M059J (cell line): ENCODE measurements around the gene ENPP3. TPM values are rescaled to one million over a fixed set of nuclear protein-coding genes. Genes with fewer than 3 reads are reported as not detected.

ENCODE experiments used
- DNase-seq: peaks from one replicate; pipeline ENCODE4 v3.0.0-alpha.2; 2012; ENCODE audit warnings: low read depth
- total RNA-seq: library from RNA; depleted of rRNA; stranded (reverse); fragments of >200 nt; shearing (Covaris generic); gene quantifications from 2 replicates; pipeline ENCODE4 v1.2.3, GENCODE V29; 2014

Gene ENPP3
- total RNA-seq, 1 experiment from 2014 or later, result 0.02 TPM

DNA sequence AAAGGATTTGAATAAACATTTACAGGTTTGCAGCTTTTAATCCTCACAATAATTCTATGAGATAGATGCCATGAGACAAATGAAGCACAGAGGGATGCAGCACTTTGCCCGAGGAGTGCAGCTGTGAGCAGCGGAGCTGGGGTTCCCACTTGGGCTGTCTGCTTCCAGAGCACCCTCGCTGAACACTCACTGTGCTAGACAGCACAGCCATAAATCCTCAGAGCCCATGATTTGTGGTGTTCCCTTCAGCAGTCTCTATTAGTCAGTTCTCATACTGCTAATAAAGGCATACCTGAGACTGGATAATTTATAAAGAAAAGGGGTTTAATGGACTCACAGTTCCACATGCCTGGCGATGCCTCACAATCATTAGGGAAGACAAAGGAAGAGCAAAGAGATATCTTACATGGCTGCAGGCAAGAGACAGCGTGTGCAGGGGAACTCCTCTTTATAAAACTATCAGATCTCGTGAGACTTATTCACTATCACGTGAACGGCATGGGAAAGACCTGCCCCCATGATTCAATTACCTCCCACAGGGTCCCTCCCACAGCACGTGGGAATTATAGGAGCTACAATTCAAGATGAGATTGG, 99.0 kb downstream of the ENPP3 start:
- no peak for DNase-seq

DNA sequence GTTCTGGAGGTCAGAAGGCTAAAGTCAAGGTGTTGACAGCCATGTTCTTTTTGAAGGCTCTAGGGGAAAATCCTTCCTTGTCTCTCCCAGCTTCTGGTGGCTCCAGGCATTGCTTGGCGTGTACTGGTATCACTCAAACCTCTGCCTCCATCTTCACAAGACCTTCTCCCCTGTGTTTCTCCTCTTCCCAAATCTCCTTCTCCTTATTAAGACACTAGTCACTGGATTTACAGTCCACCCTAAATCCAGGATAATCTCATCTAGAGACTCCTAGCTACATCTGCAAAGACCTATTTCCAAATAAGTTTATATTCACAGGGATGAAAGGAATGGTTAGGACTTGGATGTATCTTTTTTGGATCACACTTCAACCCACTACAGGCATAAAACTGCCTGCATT, 99.7 kb downstream of the ENPP3 start:
- DNase-seq, result no peak

DNA sequence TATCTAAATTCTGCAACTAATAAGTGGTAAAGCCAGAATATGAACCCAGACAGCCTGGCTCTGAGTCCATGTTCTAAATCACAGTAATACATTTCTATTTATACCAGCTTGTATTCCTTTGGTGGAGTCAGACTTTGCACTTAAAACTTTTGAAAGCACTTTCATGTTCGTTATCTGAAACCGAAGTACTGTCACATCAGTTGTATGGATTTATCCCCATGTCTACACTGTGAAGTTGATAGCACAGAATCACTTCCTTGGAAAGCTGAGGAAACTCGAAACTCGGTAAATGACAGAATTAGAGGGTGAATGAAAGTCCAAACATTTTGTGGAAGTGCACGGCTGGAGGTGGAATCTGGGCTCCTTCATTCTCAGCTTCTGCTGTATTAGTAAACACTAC, 102.0 kb downstream of the ENPP3 start:
- no peak for DNase-seq

DNA sequence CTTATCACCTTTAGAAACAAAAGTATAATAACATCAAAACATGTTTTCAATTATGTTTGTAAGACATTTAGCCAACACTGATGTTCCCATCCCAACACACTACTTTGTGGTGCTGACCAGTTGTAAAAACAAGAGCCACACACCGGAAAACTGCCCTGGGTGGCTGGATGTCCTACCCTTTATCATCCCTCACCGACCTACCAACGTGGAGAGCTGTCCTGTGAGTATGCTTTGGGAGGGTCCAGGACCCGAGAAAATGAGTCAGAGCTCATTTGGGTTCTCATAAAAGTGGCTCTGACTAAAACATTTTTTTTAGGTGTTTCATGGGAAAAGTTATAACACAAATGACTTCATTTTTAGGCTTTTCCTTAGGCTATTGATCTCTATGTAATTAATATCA, 103.1 kb downstream of the ENPP3 start:
- peak; percentile 86 for DNase-seq

DNA sequence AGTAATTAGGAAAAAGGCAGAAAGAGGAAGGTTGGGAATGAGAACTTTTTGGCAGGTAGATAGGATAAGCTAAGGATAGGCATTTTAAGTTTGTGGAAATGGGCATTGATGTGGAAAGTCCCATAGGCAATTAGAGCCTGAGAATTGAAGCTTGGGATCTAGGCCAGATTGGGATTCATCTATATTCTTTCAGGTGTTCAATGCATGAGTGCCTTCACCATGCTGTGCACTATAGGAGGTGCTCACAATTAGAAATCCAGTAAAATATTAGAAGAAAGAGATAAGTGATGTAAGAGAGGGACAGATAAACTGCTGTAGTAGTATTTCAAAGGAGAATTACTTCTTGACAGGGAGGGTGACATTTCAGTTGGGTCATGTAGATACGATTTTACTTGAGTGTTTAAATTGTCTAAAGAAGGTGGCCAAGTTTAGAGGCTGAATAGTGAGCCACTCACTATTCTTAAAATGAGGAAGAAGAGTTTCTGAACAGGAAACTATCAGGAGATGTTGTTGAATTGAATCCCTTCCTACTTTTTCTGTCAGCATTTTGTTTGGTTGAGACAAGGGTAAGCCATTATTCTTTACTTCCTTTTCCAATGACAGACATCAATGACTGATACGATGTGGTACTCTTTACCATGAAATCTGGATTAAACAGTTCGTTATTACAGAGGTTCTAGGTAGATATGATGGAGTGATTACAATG, 104.7 kb downstream of the ENPP3 start:
- no peak for DNase-seq

DNA sequence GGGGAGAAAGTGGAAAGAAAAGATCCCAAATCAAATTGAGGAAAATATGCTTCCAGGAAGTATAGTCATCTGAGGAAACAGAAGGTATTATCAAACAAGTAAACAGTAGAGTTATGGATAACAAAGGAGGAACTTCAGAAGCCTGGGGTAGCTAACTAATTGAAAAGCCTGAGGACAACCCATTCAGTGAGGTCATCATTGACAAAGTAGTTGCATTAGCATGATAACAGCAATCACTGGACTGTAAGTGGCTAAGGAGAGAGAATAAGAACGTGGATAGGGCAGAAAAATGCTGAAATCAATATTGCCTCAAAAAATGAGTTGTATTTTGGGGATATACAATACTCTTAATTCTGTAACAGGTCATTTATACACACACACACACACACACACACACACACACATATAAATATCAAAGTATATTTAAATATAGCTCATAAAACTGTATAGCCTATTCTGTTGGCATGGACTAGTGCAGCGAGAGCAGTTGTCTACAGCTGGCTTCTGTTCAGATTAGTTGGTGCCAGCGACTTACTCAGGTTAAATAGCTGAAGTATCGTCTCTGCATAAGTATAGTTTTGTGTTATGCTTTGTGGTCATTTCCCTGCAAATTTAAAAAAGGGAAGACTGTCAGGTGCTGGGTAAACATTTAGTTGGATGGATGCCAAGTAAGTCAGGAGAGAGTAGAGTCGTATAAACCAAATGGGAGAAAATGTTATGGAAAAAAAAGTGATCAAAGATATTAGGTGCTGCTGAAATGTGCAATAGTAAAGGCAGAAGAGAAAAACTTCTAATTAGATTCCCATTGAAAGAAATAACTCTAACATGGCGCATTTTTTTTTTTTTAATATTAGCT, 107.6 kb downstream of the ENPP3 start:
- no peak for DNase-seq

DNA sequence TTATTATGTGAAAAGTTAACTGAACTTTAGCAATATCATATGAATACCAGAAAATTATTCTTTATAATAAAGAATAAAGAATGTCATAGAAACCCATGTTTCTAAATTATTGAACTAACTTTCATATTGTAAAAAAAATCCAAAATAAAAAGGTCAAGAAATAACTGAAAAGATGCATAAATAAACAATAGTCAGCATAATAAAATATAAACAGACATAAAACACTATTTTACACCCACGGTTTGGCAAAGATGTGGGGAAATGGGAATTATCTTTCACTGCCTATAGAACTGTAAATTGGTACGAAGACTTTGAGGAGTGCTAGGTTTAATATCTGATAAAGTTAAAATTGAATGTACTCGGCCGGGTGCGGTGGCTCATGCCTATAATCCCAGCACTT, 108.4 kb downstream of the ENPP3 start:
- DNase-seq, result no peak

DNA sequence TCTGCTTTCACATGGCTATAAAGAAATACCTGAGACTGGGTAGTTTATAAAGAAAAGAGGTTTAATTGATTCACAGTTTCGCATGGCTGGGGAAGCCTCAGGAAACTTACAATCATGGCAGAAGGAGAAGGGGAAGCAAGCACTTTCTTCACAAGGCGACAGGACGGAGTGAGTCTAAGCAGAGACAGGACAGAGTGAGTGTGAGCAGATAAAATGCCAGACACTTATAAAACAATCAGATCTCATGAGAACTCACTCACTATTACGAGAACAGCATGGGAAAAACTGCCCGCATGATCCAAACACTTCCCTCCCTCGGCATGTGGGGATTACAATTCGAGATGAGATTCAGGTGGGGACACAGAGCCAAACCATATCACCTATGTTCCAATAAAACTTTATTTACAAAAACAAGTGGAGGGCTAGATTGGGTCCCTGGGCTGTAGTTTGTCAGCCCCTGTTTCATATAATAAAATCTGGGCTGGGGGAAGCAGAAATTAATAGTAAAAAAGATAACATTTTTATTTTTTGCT, 110.8 kb downstream of the ENPP3 start:
- no peak for DNase-seq

DNA sequence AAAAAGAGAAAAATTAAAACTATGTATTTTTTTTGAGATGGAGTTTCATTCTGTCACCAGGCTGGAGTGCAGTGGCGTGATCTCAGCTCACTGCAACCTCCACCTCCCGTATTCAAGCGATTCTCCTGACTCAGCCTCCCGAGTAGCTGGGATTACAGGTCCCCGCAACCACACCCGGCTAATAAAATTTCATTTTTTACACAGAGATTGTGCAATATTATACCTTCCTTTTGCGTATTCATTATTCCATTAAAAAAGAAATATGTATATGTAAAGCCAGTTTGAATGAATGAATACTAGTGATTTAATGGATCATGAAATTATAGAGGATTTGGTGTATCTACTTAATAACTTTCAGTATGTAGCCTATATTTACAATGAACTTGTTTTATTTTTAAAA, 111.9 kb downstream of the ENPP3 start:
- no peak for DNase-seq

DNA sequence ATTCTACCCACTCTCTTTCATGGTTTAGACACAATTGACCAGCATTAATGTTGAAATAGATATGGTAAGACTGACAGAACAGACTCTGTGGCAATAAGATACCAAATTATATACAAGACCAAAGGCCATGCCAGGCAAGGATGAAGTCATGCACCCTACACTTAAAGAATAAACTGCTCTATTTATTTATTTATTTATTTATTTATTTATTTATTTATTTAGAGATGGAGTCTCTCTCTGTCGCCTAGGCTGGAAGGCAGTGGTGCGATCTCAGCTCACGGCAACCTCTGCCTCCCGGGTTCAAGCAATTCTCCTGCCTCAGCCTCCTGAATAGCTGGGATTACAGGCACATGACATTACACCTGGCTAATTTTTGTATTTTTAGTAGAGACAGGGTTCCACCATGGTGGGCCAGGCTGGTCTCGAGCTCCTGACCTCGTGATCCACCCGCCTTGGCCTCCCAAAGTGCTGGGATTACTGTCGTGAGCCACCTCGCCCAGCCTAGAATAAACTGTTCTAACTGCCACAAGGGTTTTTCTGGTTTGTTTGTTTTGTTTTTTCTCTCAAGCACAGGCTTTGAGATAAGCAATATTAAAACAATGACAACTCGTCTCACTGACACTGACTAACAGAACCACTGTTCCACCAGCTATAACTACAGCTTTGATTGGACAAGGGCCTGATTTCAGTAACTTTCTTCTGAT, 114.1 kb downstream of the ENPP3 start:
- peak; percentile 16 for DNase-seq

DNA sequence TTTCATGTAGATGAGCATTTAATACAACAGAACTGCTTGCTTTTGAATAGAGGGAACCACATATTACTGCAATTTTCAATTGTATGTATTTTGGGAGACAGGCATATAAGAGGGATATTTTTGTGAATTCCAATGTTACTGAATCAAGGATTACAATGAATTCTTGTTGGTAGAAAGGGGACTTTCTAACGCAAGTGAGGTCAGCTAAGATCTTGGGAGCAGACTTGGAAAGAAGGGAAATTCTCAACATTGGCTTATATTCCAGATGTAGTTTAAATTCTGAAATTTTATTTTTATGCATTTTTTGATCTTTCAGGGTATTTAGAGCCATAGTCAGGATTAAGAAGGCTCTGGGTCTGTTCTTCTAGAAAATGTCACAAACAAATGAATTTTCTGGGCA, 117.0 kb downstream of the ENPP3 start:
- peak; percentile 37 for DNase-seq

DNA sequence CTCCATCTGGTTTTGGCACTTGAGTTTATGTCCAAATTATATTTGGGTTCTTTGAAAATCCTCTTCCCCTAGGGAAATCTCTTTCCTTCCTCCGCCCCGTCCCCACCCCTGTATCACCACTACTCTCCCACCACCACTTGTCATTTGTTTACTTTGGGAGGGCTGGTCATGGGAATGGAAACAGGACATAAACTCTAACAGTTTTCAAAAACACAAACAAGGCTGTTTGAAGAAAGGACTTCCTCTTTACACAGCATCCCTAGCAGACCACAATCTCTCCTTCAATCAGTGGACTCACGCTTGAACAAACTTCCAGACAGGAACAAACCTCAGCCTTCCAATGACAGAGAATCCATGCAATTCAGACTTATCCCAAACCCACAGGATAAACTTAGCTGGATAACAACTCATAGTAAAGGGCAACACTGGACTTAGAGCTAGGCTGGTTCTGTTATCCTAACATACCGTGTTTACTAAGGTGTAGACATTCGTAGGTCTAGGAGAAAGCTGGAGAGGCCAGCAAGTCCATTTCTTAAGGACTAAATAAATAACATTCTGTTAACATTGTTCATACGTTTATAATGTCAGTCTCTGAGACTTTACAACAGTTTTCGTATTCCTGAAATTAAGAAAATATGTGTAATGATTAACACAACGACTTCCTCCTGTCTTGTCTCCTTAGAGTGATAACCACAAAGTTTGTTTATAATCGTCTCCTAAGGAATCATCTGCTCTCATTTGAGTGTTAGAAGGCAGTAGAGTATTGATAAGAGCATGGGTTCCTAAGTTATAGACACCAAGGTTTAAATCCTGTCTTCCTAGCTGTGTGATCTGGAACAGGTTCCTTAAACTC, 117.8 kb downstream of the ENPP3 start:
- DNase-seq, result peak; percentile 96

DNA sequence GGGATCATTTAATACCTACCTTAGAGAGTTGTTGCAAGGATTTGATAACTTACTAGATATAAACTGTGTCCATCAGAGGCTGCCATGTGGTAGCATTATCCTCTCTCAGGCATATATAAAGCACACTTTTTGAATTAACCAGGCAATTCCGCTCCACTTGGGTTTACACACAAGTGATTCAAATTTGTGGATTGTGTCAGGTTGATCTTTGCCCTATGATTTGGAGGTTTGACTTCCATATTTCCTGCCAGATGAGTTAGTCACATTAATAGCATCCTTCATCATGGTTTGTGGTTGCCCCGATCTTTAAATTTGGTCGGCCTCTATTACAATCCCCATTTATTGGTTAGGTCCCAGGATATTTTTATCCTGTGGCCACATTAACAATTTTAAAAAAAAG, 118.5 kb downstream of the ENPP3 start:
- peak; percentile 98 for DNase-seq

DNA sequence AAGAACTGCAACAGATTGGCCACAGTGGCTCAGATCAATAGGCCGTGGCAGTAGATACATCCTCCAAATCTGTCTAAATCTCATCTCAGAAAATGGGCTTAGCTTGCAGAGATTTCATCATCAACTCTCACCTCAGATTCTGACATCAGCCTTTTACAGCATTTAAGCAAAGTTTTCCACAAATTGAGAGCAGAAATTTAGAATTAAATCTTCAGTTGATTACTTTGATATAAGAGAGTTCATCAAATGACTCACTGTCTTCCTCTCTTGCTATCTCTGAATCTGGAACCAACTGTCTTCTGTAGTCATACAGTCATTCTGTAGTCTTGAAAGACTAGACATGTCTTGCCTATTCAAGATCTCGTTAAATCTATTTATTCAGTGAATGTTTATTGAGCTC, 118.9 kb downstream of the ENPP3 start:
- DNase-seq, result peak; percentile 80

DNA sequence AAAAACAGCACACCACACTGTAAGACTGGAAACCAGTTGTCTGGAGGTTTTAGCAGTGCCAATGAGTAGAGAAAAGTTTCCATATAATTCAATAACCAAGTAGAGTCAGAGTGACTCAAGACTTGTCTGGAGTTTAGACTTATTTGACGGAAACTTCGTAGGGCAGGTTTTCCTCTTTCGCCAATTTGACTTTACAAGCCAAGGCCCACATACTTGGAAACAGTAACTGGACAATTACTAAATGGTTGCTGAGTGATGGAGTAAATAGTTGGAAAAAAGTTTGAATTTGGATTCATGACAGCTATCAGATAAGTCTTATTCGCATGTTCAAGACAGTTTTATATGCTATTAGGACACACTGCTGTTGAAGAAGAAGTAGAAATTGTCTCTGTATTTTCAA, 121.8 kb downstream of the ENPP3 start:
- DNase-seq, result peak; percentile 68

DNA sequence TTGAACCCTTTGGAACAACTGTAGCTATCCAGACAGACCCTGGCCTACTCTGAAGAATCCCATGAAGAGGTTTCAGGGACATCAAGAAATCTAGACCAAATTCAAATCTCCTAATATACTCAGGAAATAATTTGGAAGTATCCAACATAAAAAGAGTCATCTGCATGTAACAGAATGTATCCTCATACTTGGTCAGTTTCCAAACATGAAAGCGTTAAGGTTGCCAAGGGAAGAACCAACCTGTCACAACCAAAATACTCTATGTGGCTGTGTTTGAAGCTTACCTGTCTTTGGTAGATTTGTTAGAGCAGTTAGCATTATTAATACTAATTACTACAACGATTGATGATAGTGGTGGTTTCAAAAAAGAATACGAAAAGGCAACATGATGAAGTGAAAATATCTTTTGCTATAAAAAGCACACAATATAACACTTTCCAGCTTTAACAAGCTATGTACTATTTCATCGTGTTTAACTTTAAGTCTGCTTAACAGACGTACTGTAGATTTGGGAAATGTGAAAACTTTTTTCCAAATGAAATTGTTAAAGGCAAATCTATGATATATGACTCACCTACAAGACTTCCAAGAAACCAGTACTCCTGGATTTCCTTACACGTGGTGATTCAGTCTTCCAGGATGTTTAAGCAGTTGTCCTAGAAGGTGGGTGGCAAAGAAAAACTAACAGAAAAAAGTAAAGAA, 124.1 kb downstream of the ENPP3 start:
- DNase-seq, result peak; percentile 83

DNA sequence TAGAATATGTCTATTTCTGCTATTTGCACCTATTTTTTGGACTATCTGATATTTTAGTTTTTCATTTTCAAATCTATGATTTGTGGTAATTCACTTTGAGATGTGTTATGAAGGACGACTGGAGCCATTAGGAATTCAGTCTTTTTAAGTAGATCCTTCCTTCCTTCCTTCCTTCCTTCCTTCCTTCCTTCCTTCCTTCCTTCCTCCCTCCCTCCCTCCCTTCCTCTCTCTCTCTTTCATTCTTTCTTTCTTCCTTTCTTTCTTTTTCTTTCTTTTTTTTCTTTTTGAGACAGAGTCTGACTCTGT, 124.6 kb downstream of the ENPP3 start:
- no peak for DNase-seq

DNA sequence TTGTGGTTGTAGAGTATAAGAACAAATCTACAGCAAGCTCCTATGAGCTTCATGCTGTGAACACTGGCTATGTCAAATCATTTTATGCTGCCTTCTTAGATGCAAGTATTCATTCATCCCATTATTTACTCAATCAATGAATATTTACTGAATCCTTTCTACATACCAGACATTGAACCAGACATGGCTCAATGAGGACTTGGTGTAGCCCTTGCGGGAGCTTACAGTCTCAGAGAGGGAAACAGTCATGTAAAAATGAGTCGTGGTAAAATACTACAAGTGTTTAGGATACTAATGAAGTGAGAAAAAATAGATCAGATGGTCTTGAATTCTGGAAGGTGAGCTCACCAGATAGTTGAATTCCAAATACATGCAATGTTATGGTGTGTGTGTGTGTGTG, 125.9 kb downstream of the ENPP3 start:
- DNase-seq, result peak; percentile 34

DNA sequence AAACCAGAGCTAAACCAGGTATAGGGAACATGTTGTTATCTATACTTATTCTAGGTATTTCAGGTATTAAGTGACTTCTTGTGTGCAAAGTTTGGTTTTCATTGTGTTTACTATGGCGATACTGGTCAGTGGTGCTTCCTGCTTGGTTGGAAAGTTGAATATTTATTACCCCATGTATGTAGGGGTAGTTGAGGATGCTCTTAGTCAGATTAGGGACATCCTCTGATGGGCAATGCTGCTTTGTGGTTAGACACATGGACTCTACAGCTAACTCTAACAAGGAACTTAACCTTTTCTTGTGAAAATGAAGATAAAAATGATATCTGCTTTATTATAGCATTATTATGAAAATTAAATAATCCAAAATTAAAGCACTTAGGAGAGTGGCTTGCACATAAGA, 126.6 kb downstream of the ENPP3 start:
- DNase-seq, result peak; percentile 9

DNA sequence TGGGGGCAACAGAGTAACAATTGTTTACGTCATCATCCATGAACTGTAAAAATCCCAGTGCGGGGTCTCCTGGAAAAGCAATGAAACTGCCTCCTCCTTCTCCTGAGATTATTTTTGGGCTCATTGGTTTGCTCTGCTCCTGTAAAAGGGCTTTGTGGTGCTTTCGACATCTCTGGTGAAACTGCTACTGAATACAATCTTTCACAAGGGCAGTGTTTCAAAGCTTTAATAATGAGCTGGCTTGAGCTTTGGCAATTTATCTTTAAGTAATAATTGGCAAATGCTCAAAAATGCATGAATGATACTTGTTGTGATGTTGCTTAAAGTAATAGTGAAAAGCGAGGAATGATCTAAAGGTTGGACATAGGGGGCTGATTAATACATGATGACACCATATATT, 127.2 kb downstream of the ENPP3 start:
- no peak for DNase-seq
